GM20431 (cell line): ENCODE measurements around the gene UQCRC2.
"Not testable (repeated sequence)": the region's sequence is repeated elsewhere in the genome, so short reads cannot be mapped to it uniquely, and the experiment has no call there.

Experiments
- in situ Hi-C: fragments of 300-500 bp; cut with MseI, MboI; formaldehyde crosslinking; loops from one replicate; pipeline ENCODE4 v1.15.0; 2020; ENCODE audit warnings: low sequenced_read_pairs; ENCODE audit not compliant: unreplicated experiment

UQCRC2 gene

DNA sequence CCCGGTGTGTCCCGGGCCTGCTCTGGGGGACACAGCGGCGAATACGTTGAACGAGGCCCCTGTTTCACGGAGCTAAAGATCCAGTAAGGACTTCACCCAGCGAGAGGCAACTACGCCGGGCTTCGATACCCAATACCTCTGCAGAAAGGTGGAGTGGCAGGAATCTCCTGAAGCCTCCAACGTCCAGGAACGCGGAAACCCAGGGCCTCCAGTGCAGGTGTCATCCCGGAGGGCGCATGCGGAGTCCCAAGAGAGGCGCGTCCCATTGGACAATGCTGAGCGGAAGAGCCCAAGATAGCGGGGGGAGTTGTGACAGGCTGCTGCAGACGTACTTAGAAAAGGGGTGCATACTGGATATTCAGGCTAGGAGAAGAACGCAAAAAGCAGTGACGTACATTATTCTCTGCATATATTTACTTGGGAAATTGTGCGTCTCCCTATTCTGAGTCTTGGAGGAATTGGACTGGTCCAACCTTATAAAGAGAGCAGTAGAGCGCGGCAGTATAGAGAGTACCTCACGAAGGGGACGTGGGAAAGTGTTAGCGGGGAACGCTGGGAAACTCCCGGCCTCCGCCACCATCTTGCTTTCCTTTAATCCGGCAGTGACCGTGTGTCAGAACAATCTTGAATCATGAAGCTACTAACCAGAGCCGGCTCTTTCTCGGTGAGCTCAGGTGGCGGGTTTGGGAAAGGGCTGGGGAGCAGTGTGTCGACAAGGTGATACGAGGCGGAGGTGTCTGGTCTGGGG lies at the start of gene UQCRC2:
Gene UQCRC2 (plus strand): TSS at position 569 of the 748 bp plus-strand sequence. CDS start 63 bp downstream, at position 632.
- in situ Hi-C loops = no loop called here

DNA sequence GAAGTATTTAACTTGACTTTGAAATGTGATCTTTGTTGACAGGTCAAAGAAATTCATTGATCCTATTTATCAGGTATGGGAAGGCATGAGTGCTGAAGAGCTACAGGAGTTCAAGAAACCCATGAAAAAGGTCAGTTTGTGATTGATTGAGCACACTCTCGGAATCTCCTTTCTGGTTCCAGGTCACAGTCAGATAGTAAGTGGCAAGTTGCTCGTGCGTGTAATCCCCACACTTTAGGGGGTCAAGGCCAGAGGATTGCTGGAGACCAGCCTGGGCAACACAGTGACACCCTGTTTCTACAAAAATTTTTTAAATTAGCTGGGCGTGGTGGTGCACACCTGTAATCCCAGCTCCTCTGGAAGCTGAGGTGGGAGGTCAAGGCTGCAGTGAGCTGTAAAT lies 20.5 kb upstream of the UQCRC2 start:
- in situ Hi-C loops = not testable (repeated sequence)

DNA sequence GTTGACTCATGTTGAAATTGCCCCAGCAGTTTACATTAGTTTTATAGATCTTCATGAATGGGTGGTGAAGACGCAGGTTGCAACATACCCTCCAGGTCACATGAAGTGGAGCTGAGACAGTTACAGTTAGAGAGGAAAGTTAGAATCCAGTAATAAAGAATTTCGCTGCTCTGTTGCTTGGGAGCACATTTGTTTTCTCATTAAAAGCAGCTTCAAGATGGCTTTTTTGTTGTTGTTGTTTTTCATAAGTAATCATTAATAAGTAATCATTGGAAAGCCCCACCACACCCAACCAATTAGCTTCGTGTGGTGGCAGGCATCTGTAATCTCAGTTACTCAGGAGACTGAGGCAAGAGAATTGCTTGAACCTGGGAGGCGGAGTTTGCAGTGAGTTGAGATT lies 19.8 kb upstream of the UQCRC2 start:
- in situ Hi-C loops = not testable (repeated sequence)

DNA sequence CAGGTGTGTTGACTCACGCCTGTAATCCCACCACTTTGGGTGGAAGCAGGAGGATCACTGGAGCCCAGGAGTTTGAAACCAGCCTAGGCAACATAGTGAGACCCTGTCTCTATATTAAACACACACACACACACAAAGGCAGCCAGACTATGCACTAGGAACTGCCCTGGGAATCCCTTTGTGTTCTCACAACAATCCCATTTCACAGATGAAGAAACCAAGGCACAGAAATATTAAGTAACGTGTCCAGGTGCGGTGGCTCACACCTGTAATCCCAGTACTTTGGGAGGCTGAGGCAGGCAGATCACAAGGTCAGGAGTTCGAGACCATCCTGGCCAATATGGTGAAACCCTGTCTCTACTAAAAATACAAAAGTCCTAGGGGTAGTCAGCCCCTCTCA lies 19.4 kb upstream of the UQCRC2 start:
- in situ Hi-C loops = not testable (repeated sequence)

DNA sequence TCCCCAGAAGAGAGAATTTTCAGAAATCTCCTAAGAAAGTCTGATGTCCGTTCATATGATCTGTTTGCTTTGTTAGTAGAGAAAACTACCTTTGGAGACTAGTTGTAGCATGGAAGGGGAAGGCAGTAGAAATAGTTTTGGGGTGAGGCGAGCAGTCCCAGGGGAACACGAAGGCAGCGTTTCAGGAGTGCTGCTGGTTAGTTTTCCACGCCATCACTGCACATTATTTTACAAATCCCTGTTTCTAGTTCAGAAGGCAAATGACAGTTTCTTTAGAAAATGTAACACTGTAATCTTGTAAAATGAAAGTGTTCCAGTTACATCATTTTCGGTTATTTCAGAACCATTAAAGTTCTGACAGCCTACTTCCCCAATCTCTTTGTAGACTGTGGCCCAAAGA lies 16.9 kb upstream of the UQCRC2 start:
- in situ Hi-C loops = not testable (repeated sequence)

DNA sequence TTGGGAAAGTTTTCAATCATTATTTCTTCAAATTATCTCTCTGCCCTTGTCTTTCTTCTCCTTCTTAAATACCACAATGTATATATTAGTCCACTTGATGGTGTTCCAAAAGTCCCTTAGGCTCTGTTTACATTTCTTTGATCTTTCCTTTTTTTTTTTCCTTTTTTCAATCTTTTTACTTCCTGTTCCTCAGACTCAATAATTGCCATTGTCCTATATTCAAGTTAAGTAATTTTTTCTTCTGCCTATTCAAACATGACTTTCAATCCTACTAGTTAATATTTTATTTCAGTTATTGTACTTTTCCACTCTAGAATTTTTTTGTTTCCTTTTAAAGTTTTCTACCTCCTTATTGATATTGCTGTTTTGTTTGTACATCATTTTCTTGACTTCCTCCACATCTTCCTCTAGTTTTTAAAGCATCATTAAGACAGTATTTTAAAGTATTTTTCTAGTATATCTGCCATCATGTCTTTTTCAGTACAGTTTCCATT lies 15.8 kb upstream of the UQCRC2 start:
- in situ Hi-C loops = no loop called here

DNA sequence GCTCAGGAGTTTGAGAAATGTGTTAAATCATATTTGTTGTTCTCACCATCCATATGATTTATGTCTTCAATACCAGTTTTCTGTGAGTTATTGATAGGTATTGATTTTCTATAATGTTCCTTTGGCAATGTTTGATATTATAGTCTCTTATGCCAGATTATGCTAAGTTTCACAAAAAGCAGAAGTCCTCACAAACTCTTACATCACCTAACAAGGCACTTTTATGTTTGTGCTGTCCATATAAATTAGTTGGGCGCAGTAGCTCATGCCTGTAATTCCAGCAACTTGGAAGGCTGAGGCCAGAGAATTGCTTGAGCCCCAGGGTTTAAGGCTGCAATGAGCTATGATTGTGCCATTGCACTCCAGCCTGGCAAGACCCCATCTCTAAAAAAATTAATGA lies 12.6 kb upstream of the UQCRC2 start:
- in situ Hi-C loops = loop anchor here (10.0 kb wide), 1 partner anchor 116 kb away; no protein-coding TSS in a partner anchor

DNA sequence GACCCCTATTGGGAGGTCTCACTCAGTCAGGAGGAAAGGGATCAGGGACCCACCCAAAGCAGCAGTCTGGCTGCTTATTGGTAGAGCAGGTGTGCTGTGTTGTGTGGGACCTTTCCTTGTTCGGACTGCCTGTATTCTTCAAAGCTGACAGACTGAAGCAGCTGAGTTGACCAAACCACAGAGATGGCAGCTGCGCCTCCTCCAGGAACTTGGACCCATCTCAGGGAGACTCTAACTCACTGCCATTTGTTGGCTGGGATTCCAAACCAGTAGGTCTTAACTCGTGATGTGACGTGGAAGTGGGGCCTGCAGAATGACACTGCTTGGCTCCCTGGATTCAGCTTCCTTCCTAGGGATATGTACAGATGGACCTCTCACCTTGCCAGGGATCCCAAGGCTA lies 9.6 kb upstream of the UQCRC2 start:
- in situ Hi-C loops = loop anchor here (10.0 kb wide), 1 partner anchor 119 kb away; no protein-coding TSS in a partner anchor

DNA sequence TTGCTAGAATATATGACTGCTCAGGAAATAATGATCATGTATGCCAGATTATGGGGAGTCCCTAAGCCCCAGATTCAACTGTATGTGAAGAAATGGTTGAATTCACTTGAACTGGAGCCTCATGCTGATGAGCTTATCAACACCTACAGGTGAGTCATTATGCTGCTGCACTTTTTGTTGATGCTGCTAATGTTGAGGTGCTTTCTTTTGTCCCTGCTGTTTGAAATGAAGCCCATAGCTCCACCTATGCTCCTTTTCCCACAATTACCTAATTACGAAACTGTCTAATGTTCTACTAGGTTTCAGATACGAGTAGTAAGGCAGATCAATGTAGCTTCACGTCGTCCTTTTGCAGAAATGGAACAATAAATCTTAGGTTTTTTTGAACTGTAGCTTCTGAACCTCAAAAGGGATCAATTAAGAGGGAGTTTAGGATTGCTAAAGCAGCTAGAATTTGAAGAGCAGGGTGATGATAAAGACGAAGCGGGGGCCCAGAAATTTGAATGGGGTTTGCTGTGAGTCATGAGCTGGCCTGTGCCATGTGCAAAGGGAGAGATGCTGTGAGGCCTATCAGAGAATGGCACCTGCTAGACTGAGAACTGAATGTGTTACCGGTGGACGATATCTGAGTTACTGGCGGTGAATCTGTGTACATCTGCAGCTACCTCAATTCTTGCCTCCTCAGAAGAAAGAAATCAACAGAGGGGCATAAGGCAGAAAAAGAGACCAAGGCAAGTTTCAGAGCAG lies 6.1 kb upstream of the UQCRC2 start:
- in situ Hi-C loops = loop anchor here (10.0 kb wide), 1 partner anchor 122 kb away; no protein-coding TSS in a partner anchor

DNA sequence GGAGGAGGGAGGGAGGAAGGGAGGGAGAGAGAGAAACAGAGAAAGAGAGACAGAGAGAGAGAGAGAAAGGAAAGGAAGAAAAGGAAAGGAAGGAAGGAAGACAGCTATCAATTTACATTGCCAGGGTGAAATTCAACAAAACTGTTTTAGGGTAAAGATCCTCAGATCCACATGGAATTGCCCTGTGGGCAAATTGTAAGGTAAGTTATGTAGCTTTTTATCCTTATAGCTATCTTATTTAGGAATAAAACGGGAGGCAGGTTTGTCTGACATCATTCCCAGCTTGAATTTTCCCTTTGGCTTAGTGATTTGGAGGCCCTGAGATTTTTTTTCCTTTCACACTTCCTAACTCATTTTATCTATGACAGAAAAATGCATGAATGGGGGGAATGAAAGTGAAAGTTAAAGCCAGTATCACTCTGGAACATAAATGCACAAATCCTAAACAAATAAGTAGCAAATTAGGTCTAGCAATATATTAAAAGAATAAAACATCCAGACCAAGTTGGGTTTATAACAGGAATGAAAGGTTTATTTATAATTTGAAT lies 3.4 kb upstream of the UQCRC2 start:
- in situ Hi-C loops = loop anchor here (10.0 kb wide), 1 partner anchor 125 kb away; no protein-coding TSS in a partner anchor

DNA sequence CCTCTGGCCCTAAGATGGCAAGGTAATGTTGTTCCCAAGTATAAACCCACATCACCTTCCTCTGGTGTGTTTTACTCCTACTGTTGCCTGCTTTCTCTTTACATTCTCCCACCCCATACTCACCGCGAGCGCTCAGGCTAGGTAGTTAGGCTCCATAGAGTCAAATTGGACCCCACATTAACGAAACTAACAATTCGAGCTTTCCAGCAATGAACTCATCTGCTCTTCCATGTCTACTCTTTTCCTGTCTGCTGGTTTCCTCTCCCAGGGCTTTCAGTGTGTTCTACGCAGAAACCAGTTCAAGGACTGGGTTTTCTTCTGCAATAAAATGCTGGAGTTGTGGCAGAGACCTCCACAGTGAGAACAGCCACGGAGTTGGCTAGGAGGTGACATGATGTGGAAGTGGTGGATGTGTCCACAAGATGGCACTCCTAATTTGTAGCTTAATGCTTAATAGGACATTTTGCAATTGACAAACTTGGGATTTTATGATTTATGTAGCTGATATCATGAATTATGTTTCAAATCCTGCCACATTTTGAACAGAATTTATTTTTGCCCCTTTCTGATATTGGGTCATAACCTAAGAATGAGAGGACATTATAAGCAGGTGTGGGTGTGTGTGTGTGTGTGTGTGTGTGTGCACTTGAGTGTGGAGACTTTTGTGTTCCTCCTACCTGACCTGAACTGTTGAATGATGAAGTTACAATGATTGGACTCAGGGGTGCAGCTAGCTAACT lies 2.2 kb upstream of the UQCRC2 start:
- in situ Hi-C loops = no loop called here

DNA sequence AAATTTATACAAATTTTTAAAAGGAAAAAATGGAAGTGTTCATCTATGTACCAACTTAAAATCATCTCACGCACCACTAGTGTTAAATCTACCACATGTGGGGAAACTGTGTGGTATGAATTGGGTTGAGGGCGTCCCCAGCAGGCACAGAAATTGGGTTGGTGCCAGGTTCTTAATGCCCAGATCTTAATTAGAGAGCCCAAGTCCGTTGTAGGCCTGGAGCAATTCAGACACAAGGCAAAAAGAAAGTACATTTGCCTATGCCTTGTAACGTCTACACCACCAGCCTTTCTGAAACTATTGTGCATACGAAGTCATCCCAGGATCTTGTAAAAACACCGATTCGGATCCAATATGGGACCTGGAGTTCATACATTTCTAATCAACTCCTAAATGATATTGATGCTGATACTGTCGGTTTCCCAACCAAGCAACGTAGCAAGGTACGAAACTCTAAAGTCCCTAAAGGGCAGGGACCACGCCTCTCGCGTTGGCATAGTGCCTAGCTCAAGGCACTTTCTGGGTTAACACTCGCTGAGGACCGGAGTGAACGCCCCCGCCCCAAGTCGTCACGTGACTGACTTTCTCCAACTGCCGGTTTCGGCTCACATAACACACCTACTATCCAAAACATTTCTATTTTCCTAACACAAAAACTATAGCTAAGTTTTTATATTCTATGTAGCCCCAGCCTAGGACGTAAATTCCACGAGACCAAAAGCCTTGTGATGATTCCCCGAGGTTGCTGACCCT lies 945 bp upstream of the UQCRC2 start:
- in situ Hi-C loops = no loop called here

DNA sequence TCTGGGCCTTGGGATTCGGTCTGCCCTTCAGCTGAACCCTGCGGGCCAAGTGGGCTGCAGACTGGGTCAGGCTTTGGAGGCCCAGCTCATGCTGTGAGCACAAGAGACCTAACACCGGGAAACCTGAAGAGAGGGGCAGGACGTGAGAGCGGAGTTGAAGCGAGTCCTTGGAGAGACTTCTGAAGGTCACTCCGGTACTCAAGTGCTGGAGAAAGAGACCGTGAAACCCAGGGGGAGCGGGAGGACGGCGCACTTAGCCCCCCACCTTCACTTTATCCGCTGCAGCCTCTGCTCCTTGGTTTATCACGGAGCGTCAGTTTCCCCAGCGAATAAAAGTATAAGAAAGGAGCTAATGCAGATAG lies 361 bp downstream of the UQCRC2 start:
- in situ Hi-C loops = no loop called here

DNA sequence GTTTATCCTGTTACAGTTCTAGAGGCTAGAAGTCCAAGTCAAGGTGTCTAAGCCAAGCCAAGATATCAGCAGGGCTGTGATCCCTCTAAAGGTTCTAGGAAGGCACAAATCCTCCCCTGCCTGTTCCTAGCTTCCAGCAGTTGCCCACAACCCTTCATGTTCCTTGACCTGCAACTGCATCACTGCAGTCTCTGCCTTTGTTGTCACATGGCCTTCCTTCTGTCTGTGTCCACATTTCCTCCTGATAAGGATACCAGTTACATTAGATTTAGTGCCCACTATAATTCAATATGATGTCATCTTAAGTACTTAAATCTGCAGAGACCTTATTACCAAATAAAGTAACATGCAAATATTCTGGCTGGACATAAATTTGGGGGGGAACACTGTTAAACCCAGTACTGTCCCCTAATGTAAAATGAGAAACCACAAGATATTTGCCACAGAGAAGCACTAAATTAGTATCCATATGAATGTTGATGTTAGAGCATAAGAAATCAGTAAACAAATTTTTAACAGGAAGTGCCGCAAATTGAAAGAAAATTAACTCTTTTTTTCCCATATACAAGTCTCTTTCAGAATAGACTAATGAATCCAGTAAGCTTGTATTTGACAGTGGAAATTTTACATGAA lies 4.7 kb downstream of the UQCRC2 start:
- in situ Hi-C loops = no loop called here

DNA sequence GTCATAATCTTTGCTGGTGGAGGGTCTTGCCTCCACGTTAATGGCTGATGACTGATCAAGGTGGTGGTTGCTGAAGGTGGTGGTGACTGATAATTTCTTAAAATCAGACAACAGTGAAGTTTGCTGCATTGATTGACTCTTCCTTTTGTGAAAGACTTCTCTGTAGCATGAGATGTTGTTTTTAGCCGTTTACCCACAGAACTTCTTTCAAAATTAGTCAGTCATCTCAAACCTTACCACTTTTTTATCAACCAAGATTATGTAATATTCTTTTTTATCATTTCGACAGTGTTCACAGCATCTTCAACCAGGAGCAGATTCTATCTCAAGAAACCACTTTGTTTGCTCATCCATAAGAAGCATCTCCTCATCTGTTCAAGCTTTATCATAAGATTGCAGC lies 5.9 kb downstream of the UQCRC2 start:
- in situ Hi-C loops = no loop called here

DNA sequence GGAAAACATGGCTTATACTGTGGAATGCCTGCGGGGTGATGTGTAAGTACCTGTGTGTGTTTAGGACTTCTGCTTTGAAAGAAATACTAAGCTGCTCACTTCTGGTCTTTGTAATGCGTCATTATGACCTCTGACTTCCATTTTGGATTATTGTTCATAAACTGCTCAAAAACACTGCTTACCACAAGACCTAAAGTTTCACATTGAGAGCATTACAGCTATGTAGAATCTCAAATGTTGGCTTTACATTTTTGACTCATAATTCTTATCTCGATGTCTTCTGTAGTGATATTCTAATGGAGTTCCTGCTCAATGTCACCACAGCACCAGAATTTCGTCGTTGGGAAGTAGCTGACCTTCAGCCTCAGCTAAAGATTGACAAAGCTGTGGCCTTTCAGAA lies 9.3 kb downstream of the UQCRC2 start:
- in situ Hi-C loops = no loop called here

DNA sequence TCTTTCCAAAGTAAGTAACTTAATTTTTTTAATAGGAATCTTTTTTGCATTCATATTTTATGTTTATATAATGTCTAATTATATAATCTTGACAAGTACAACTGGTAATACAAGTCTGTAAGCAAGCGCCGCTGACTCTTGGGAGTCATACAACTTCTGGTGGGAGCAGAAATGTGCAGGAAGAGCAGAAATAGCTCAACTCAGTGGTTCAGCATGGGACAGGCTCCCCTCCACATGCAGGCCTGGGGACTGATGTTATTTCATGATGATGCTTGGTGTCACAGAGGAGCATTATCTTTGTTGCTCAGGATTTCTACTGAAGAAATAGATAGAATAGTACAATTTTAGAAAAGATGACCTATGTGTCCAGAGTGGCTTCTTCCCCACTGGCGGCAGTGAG lies 10.7 kb downstream of the UQCRC2 start:
- in situ Hi-C loops = no loop called here

DNA sequence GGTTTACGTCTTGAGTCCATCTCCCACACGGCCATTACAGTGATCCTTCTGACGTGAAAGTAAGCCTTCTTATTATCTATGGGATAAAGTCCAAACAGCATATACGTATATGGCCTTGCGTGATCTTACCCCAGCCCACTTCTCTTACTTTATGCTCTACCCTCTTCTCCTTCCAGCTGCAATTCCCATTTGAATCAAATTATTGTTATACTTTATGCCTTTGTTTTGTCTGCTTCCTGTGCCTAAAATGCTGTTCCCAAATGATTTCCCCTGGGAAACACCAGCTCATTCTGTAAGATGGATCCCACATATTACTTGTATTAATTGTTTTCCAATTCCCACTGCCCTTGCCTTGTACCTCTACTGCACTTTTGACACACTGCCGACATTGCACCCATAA lies 11.2 kb downstream of the UQCRC2 start:
- in situ Hi-C loops = no loop called here

DNA sequence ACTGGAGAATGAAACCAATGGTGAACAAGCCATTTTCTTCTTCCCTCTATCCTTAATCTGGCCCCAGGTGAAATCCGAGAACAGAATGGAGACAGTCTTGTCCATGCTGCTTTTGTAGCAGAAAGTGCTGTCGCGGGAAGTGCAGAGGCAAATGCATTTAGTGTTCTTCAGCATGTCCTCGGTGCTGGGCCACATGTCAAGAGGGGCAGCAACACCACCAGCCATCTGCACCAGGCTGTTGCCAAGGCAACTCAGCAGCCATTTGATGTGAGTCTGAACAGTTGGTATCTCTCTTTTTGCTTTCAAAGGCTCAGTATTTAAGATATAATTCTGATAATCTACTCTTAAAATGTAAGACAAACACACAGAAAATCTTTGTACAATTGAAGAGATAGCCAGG lies 18.7 kb downstream of the UQCRC2 start:
- in situ Hi-C loops = no loop called here
